HepG2 (cell line): Measurements from ENCODE around the gene SULT1C4. TPM values are rescaled to one million over a fixed set of nuclear protein-coding genes. Genes with fewer than 3 reads are reported as not detected.

Experiments
- ATF2 ChIP-seq: sonication (generic); formaldehyde crosslinking; IDR thresholded peaks from 2 replicates; pipeline ENCODE4 v1.4.0; 2020; ENCODE audit warnings: missing genetic modification reagents
- DMAP1 ChIP-seq: IDR thresholded peaks from 2 replicates; pipeline ENCODE4 v1.6.1; 2016
- KAT8 ChIP-seq: IDR thresholded peaks from 2 replicates; pipeline ENCODE4 v1.6.1; 2016; ENCODE audit warnings: missing genetic modification reagents, missing compliant biosample characterization
- KMT2B ChIP-seq: IDR thresholded peaks from 2 replicates; pipeline ENCODE4 v1.6.1; 2016; ENCODE audit warnings: missing genetic modification reagents, missing compliant biosample characterization
- MAX ChIP-seq: IDR thresholded peaks from 2 replicates; pipeline ENCODE4 v1.6.1; 2012; ENCODE audit warnings: inconsistent platforms
- NCOA1 ChIP-seq: sonication (generic); formaldehyde crosslinking; IDR thresholded peaks from 2 replicates; pipeline ENCODE4 v1.9.0; 2021; ENCODE audit warnings: missing genetic modification reagents
- NR2C2 ChIP-seq: sonication (generic); formaldehyde crosslinking; IDR thresholded peaks from 2 replicates; pipeline ENCODE4 v1.4.0; 2020; ENCODE audit warnings: missing genetic modification reagents, mild to moderate bottlenecking, moderate library complexity, borderline replicate concordance
- ZMYM3 ChIP-seq: sonication (generic); formaldehyde crosslinking; IDR thresholded peaks from 2 replicates; pipeline ENCODE4 v1.5.1; 2020; ENCODE audit warnings: mild to moderate bottlenecking, missing genetic modification reagents
- ZNF292 ChIP-seq: sonication (generic); formaldehyde crosslinking; IDR thresholded peaks from 2 replicates; pipeline ENCODE4 v1.8.1; 2022; ENCODE audit warnings: mild to moderate bottlenecking, low read depth, missing genetic modification reagents, borderline replicate concordance
- ZNF350 ChIP-seq: sonication (generic); formaldehyde crosslinking; IDR thresholded peaks from 2 replicates; pipeline ENCODE4 v1.4.0; 2020; ENCODE audit warnings: mild to moderate bottlenecking, low read depth, missing genetic modification reagents, borderline replicate concordance
- ZNF562 ChIP-seq: sonication (generic); formaldehyde crosslinking; IDR thresholded peaks from 2 replicates; pipeline ENCODE4 v1.8.0; 2022; ENCODE audit warnings: missing genetic modification reagents, borderline replicate concordance
- ZNF572 ChIP-seq: sonication (generic); formaldehyde crosslinking; IDR thresholded peaks from 2 replicates; pipeline ENCODE4 v1.5.1; 2020; ENCODE audit warnings: mild to moderate bottlenecking, missing genetic modification reagents
- ZNF703 ChIP-seq: sonication (generic); formaldehyde crosslinking; IDR thresholded peaks from 2 replicates; pipeline ENCODE4 v1.5.1; 2020; ENCODE audit warnings: missing genetic modification reagents, mild to moderate bottlenecking, moderate library complexity, borderline replicate concordance
- ZNF841 ChIP-seq: sonication (generic); formaldehyde crosslinking; IDR thresholded peaks from 2 replicates; pipeline ENCODE4 v1.8.1; 2023; ENCODE audit warnings: missing genetic modification reagents, borderline replicate concordance
- polyA plus RNA-seq, 8 experiments: library from polyadenylated mRNA; depleted of rRNA in 3 of 8; stranded (reverse) in 7 of 8; unstranded in 1 of 8; fragments of >200 nt; fragmentation: Illumina TruSeq in 4 of 8; extraction: Trizol in 4 of 8; gene quantifications; 2 replicates each; pipeline versions ENCODE4 v1.2.1 to v1.2.3, GENCODE V29; 2011 to 2016; ENCODE audit warnings: low read depth in 4 of 8, missing spikeins in 1 of 8, mixed read lengths in 1 of 8; ENCODE audit not compliant: insufficient read depth in 1 of 8
- total RNA-seq, 5 experiments: library from RNA; depleted of rRNA; stranded (reverse); fragments of >200 nt; fragmentation: Illumina TruSeq; extraction: Trizol; gene quantifications; 2 replicates each; pipeline ENCODE4 v1.2.3, GENCODE V29; 2016; ENCODE audit warnings: low read depth in 1 of 5
- TF ChIP-seq, protein P1 (sequence below), 2 experiments: sonication (generic) in 1 of 2; formaldehyde crosslinking in 1 of 2; IDR thresholded peaks; 2 replicates each; pipeline versions ENCODE4 v1.6.1 to v1.9.0; 2014 to 2022; ENCODE audit warnings: antibody characterized with exemption in 1 of 2, borderline replicate concordance in 1 of 2, inconsistent platforms in 1 of 2, low read depth in 1 of 2, missing genetic modification reagents in 1 of 2
- TF ChIP-seq, protein P2 (sequence below): sonication (generic); formaldehyde crosslinking; IDR thresholded peaks from 2 replicates; pipeline ENCODE4 v1.8.1; 2022; ENCODE audit warnings: mild to moderate bottlenecking, missing genetic modification reagents
- TF ChIP-seq, protein P3 (sequence below): sonication (generic); IDR thresholded peaks from 2 replicates; pipeline ENCODE4 v1.6.1; 2016; ENCODE audit warnings: low read depth, borderline replicate concordance

SULT1C4 gene
- total and polyA plus RNA-seq, 2 of the 13 experiments (the other 11 are each of a cell fraction or from before 2014, with no cell fraction given): 1.3 to 8.6 TPM

GRCh38 chr2:108423502-108424251, 45.9 kb downstream of the SULT1C4 start (continued):
- TF ChIP-seq, protein P1, sequence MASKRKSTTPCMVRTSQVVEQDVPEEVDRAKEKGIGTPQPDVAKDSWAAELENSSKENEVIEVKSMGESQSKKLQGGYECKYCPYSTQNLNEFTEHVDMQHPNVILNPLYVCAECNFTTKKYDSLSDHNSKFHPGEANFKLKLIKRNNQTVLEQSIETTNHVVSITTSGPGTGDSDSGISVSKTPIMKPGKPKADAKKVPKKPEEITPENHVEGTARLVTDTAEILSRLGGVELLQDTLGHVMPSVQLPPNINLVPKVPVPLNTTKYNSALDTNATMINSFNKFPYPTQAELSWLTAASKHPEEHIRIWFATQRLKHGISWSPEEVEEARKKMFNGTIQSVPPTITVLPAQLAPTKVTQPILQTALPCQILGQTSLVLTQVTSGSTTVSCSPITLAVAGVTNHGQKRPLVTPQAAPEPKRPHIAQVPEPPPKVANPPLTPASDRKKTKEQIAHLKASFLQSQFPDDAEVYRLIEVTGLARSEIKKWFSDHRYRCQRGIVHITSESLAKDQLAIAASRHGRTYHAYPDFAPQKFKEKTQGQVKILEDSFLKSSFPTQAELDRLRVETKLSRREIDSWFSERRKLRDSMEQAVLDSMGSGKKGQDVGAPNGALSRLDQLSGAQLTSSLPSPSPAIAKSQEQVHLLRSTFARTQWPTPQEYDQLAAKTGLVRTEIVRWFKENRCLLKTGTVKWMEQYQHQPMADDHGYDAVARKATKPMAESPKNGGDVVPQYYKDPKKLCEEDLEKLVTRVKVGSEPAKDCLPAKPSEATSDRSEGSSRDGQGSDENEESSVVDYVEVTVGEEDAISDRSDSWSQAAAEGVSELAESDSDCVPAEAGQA (IDR thresholded peaks at IDR 0.05; ENCODE audit: low read depth): peak; percentile 49; the same call in 1 of the 2 replicates
- TF ChIP-seq, protein P1 (CRISPR knock-in tag; IDR thresholded peaks at IDR 0.05; ENCODE audit: borderline replicate concordance): no peak
- TF ChIP-seq ZNF562: no peak
- TF ChIP-seq ZMYM3 (CRISPR knock-in tag): peak; percentile 50; the same call in 1 of the 2 replicates
- peak; percentile 47; the same call in 1 of the 2 replicates for TF ChIP-seq KAT8 (CRISPR knock-in tag)
- TF ChIP-seq MAX: peak; percentile 80
- 0 out of 2 replicates have a peak, but pooled peaks have one; percentile 39 for TF ChIP-seq KMT2B (CRISPR knock-in tag)
- TF ChIP-seq DMAP1: peak; percentile 62; the same call in 1 of the 2 replicates
- no peak for TF ChIP-seq ZNF703 (CRISPR knock-in tag)
- peak; percentile 16; the same call in 1 of the 2 replicates for TF ChIP-seq NR2C2 (CRISPR knock-in tag)
- TF ChIP-seq ZNF572: 0 out of 2 replicates have a peak, but pooled peaks have one; percentile 19
- TF ChIP-seq ZNF350 (CRISPR knock-in tag): no peak
- TF ChIP-seq, protein P2, sequence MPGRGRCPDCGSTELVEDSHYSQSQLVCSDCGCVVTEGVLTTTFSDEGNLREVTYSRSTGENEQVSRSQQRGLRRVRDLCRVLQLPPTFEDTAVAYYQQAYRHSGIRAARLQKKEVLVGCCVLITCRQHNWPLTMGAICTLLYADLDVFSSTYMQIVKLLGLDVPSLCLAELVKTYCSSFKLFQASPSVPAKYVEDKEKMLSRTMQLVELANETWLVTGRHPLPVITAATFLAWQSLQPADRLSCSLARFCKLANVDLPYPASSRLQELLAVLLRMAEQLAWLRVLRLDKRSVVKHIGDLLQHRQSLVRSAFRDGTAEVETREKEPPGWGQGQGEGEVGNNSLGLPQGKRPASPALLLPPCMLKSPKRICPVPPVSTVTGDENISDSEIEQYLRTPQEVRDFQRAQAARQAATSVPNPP (CRISPR knock-in tag): no peak
- TF ChIP-seq NCOA1: 0 out of 2 replicates have a peak, but pooled peaks have one; percentile 42
- TF ChIP-seq ATF2 (CRISPR knock-in tag): peak; percentile 76; the same call in 1 of the 2 replicates
- TF ChIP-seq, protein P3, sequence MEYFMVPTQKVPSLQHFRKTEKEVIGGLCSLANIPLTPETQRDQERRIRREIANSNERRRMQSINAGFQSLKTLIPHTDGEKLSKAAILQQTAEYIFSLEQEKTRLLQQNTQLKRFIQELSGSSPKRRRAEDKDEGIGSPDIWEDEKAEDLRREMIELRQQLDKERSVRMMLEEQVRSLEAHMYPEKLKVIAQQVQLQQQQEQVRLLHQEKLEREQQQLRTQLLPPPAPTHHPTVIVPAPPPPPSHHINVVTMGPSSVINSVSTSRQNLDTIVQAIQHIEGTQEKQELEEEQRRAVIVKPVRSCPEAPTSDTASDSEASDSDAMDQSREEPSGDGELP: peak; percentile 80; the same call in 1 of the 2 replicates
- TF ChIP-seq ZNF292 (CRISPR knock-in tag): no peak; the same call in 1 of the 2 replicates
- TF ChIP-seq ZNF841: no peak
- TF ChIP-seq, all 625 proteins: peak for 170
